H9 (cell line): ENCODE data around the gene TACR2. TPM values are rescaled to one million over a fixed set of nuclear protein-coding genes. Genes with fewer than 3 reads are reported as not detected.
A peak's percentile ranks its signal among the peaks of the same experiment; 100 is the strongest.

ENCODE experiments used
- DNase-seq: peaks from one replicate; pipeline ENCODE4 v3.0.0-alpha.2; 2017
- H2AFZ ChIP-seq: one replicate; pipeline ENCODE4 v1.6.1; 2013; ENCODE audit warnings: mild to moderate bottlenecking, low read length, control low read depth, moderate library complexity
- H2AK5ac ChIP-seq: 2 replicates; pipeline ENCODE4 v1.6.1; 2013; ENCODE audit warnings: low read length, control low read depth, mixed read lengths; ENCODE audit not compliant: insufficient read length
- H2BK120ac ChIP-seq: one replicate; pipeline ENCODE4 v1.6.1; 2013; ENCODE audit warnings: low read depth, mild to moderate bottlenecking, low read length, control low read depth, inconsistent platforms; ENCODE audit not compliant: poor library complexity, severe bottlenecking
- H2BK12ac ChIP-seq: 2 replicates; pipeline ENCODE4 v1.6.1; 2013; ENCODE audit warnings: low read length, control low read depth, mixed read lengths, low read depth; ENCODE audit not compliant: insufficient read length
- H2BK15ac ChIP-seq: 2 replicates; pipeline ENCODE4 v1.6.1; 2013; ENCODE audit warnings: low read depth, low read length, control low read depth
- H2BK20ac ChIP-seq: one replicate; pipeline ENCODE4 v1.6.1; 2013; ENCODE audit warnings: low read depth, mild to moderate bottlenecking, low read length, control low read depth, inconsistent platforms; ENCODE audit not compliant: poor library complexity, severe bottlenecking
- H2BK5ac ChIP-seq: 2 replicates; pipeline ENCODE4 v1.6.1; 2013; ENCODE audit warnings: low read length, control low read depth, mixed read lengths; ENCODE audit not compliant: insufficient read length
- H3K14ac ChIP-seq: 2 replicates; pipeline ENCODE4 v1.6.1; 2013; ENCODE audit warnings: low read length, control low read depth; ENCODE audit not compliant: insufficient read depth
- H3K18ac ChIP-seq: 2 replicates; pipeline ENCODE4 v1.6.1; 2013; ENCODE audit warnings: low read depth, mild to moderate bottlenecking, mixed read lengths, low read length, control low read depth; ENCODE audit not compliant: insufficient read length
- H3K23ac ChIP-seq: 2 replicates; pipeline ENCODE4 v1.6.1; 2013; ENCODE audit warnings: low read length, control low read depth, mixed read lengths, low read depth; ENCODE audit not compliant: insufficient read length
- H3K23me2 ChIP-seq: 2 replicates; pipeline ENCODE4 v1.6.1; 2013; ENCODE audit warnings: low read depth, mild to moderate bottlenecking, mixed read lengths, low read length, control low read depth; ENCODE audit not compliant: insufficient read length, poor library complexity, severe bottlenecking
- H3K27ac ChIP-seq: 2 replicates; pipeline ENCODE4 v1.5.1; 2013; ENCODE audit warnings: low read length, control low read depth, mixed read lengths, low read depth; ENCODE audit not compliant: insufficient read length
- H3K27me3 ChIP-seq: 2 replicates; pipeline ENCODE4 v1.6.1; 2013; ENCODE audit warnings: low read length, control low read depth, inconsistent platforms; ENCODE audit not compliant: insufficient read depth
- H3K4ac ChIP-seq: 2 replicates; pipeline ENCODE4 v1.6.1; 2013; ENCODE audit warnings: low read depth, mild to moderate bottlenecking, control low read depth, inconsistent platforms, low read length, moderate library complexity
- H3K4me1 ChIP-seq: 2 replicates; pipeline ENCODE4 v1.6.1; 2013; ENCODE audit warnings: low read length, control low read depth, inconsistent platforms; ENCODE audit not compliant: insufficient read depth
- H3K4me2 ChIP-seq: 2 replicates; pipeline ENCODE4 v1.6.1; 2013; ENCODE audit warnings: low read length, control low read depth, mixed read lengths; ENCODE audit not compliant: insufficient read length, insufficient read depth
- H3K56ac ChIP-seq: 2 replicates; pipeline ENCODE4 v1.6.1; 2013; ENCODE audit warnings: low read depth, mild to moderate bottlenecking, mixed read lengths, low read length, control low read depth; ENCODE audit not compliant: insufficient read length
- H3K79me1 ChIP-seq: 2 replicates; pipeline ENCODE4 v1.6.1; 2013; ENCODE audit warnings: low read depth, mild to moderate bottlenecking, moderate library complexity, low read length, control low read depth, inconsistent platforms; ENCODE audit not compliant: insufficient read depth, poor library complexity, severe bottlenecking
- H3K79me2 ChIP-seq: 2 replicates; pipeline ENCODE4 v1.6.1; 2013; ENCODE audit warnings: low read length, control low read depth, inconsistent platforms; ENCODE audit not compliant: insufficient read depth
- H3K9ac ChIP-seq: 2 replicates; pipeline ENCODE4 v1.6.1; 2013; ENCODE audit warnings: low read length, control low read depth, mixed read lengths; ENCODE audit not compliant: insufficient read length; ENCODE audit errors: extremely low read depth
- H3K9me3 ChIP-seq: one replicate; pipeline ENCODE4 v1.6.1; 2013; ENCODE audit warnings: low read depth, low read length, inconsistent platforms; ENCODE audit not compliant: control insufficient read depth
- H3T11ph ChIP-seq: one replicate; pipeline ENCODE4 v1.6.1; 2013; ENCODE audit warnings: mild to moderate bottlenecking, low read length, control low read depth, inconsistent platforms
- H4K20me1 ChIP-seq: one replicate; pipeline ENCODE4 v1.6.1; 2013; ENCODE audit not compliant: control insufficient read depth, insufficient read length, insufficient read depth
- H4K5ac ChIP-seq: 2 replicates; pipeline ENCODE4 v1.6.1; 2013; ENCODE audit warnings: low read depth, mild to moderate bottlenecking, mixed read lengths, low read length, control low read depth; ENCODE audit not compliant: insufficient read length
- H4K8ac ChIP-seq: replicated peaks from 2 replicates; pipeline ENCODE4 v1.6.1; 2013; ENCODE audit warnings: low read length, control low read depth, mixed read lengths, low read depth; ENCODE audit not compliant: insufficient read length
- H4K91ac ChIP-seq: 2 replicates; pipeline ENCODE4 v1.6.1; 2013; ENCODE audit warnings: low read depth, mild to moderate bottlenecking, moderate library complexity, mixed read lengths, low read length, control low read depth; ENCODE audit not compliant: insufficient read length
- H3K27ac Mint-ChIP-seq, 3 experiments: 2 replicates in 2 of 3; 3 replicates in 1 of 3; pipeline ENCODE4 v1.8.0; 2020 to 2021; ENCODE audit warnings: mixed read lengths in 3 of 3, mild to moderate bottlenecking in 1 of 3, moderate library complexity in 1 of 3
- H3K27me3 Mint-ChIP-seq: 2 replicates; pipeline ENCODE4 v1.8.0; 2021; ENCODE audit warnings: low read depth, mild to moderate bottlenecking, moderate library complexity, mixed read lengths
- H3K36me3 Mint-ChIP-seq, 3 experiments: 2 replicates in 2 of 3; 3 replicates in 1 of 3; pipeline ENCODE4 v1.8.0; 2020 to 2021; ENCODE audit warnings: low read depth in 3 of 3, mixed read lengths in 3 of 3; ENCODE audit not compliant: insufficient read depth in 1 of 3
- H3K4me1 Mint-ChIP-seq, 2 experiments: 2 replicates each; pipeline ENCODE4 v1.8.0; 2020; ENCODE audit warnings: mixed read lengths in 2 of 2
- H3K4me3 Mint-ChIP-seq, 2 experiments: 2 replicates in 1 of 2; 3 replicates in 1 of 2; pipeline ENCODE4 v1.8.0; 2020 to 2021; ENCODE audit warnings: mild to moderate bottlenecking in 2 of 2, mixed read lengths in 2 of 2, moderate library complexity in 1 of 2
- H3K9me3 Mint-ChIP-seq, 2 experiments: 2 replicates in 1 of 2; 3 replicates in 1 of 2; pipeline ENCODE4 v1.8.0; 2020; ENCODE audit warnings: mild to moderate bottlenecking in 2 of 2, mixed read lengths in 2 of 2, moderate library complexity in 1 of 2
- CTCF ChIP-seq: fragments of 200-600 bp; sonication (generic); conservative IDR thresholded peaks from 3 replicates; pipeline ENCODE4 v1.8.0; 2021; ENCODE audit warnings: antibody characterized with exemption, mild to moderate bottlenecking
- WGBS: extraction: QIAGEN DNeasy Blood & Tissue Kit; methylation state at CpG from one replicate; pipeline ENCODE4 v1.1.7; 2013; ENCODE audit warnings: missing lambda C conversion rate, low lambda C conversion rate, mixed read lengths; ENCODE audit not compliant: insufficient read length; ENCODE audit errors: extremely low coverage; 5-methylcytosine and 5-hydroxymethylcytosine counted together
- total RNA-seq: library from RNA; stranded (reverse); gene quantifications from 2 replicates; pipeline ENCODE4 v1.2.1, GENCODE V29; 2021

The TACR2 gene
- total RNA-seq, 1 experiment from 2014 or later = not detected

- no peak overlapping the region for H3K18ac ChIP-seq
- Mint-ChIP-seq H3K27me3 (peaks cover 8% of the 10 kb centered on the region), H3K27ac (no peak overlapping the region), H3K4me3 (no peak overlapping the region), H3K9me3 (no peaks in the 10 kb centered on the region), H3K36me3 (no peaks in the 10 kb centered on the region), H3K4me1 (peaks cover under 1 to 4% of the 10 kb centered on the region in 2 experiments; a peak in 2 of 4 replicates)
- H3K4me1 ChIP-seq = no peaks in the 10 kb centered on the region
- H3K23ac ChIP-seq = no peak overlapping the region
- H2BK12ac ChIP-seq = no peak overlapping the region
- no peaks in the 10 kb centered on the region for H3K79me2 ChIP-seq
- no peak overlapping the region for H4K5ac ChIP-seq
- H2BK20ac ChIP-seq = no peak overlapping the region
- H3T11ph ChIP-seq = no peak overlapping the region
- H3K9ac ChIP-seq = no peak overlapping the region
- H2BK120ac ChIP-seq = no peak overlapping the region
- H3K4ac ChIP-seq = no peak overlapping the region
- H2AK5ac ChIP-seq = no peak overlapping the region
- no peaks in the 10 kb centered on the region for H4K20me1 ChIP-seq
- H3K9me3 ChIP-seq = no peaks in the 10 kb centered on the region
- WGBS = no CpG with 5 or more reads among the region's 8 CpGs
- H2BK5ac ChIP-seq = no peak overlapping the region
- H2AFZ ChIP-seq = no peak overlapping the region
- no peak overlapping the region for H4K91ac ChIP-seq
- H3K23me2 ChIP-seq = no peaks in the 10 kb centered on the region
- H3K4me2 ChIP-seq = no peak overlapping the region
- peak overlapping the region; percentile 46; the same call in 1 of the 2 replicates for H3K14ac ChIP-seq
- no peaks in the 10 kb centered on the region for H3K79me1 ChIP-seq
- H3K27me3 ChIP-seq = no peaks in the 10 kb centered on the region
- H4K8ac ChIP-seq = no peak overlapping the region
- no peak for TF ChIP-seq CTCF
- DNase-seq = no peak
- no peak overlapping the region for H3K56ac ChIP-seq
- no peak overlapping the region for H3K27ac ChIP-seq
- no peak overlapping the region for H2BK15ac ChIP-seq
Measured at GRCh38 chr10:69418052-69418752, 1.5 kb upstream of the TACR2 start.
